Left ventricle myocardium inferior (tissue), 1 donor: Measurements from ENCODE around the gene DNASE1L3. TPM values are rescaled to one million over a fixed set of nuclear protein-coding genes. Genes with fewer than 3 reads are reported as not detected.

Source experiments
- DNase-seq: peaks from one replicate; pipeline ENCODE4 v3.0.0-alpha.2; 2020
- H3K27ac ChIP-seq: fragments of 200-600 bp; replicated peaks from 2 replicates; pipeline ENCODE4 v1.8.0; 2021
- H3K27me3 ChIP-seq: fragments of 200-600 bp; 2 replicates; pipeline ENCODE4 v1.8.0; 2021; ENCODE audit warnings: low read depth
- H3K36me3 ChIP-seq: fragments of 200-600 bp; 2 replicates; pipeline ENCODE4 v1.8.0; 2021
- H3K4me1 ChIP-seq: fragments of 200-600 bp; 2 replicates; pipeline ENCODE4 v1.8.0; 2021
- H3K4me3 ChIP-seq: fragments of 200-600 bp; 2 replicates; pipeline ENCODE4 v1.8.0; 2021; ENCODE audit warnings: mild to moderate bottlenecking, moderate library complexity
- H3K9me3 ChIP-seq: fragments of 200-600 bp; replicated peaks from 2 replicates; pipeline ENCODE4 v1.8.0; 2021
- CTCF ChIP-seq: fragments of 200-600 bp; IDR thresholded peaks from 2 replicates; pipeline ENCODE4 v1.8.0; 2021; ENCODE audit warnings: antibody characterized with exemption, mild to moderate bottlenecking, borderline replicate concordance
- intact Hi-C: fragments of 100-400 bp; cut with micrococcal nuclease; formaldehyde crosslinking; loops from one replicate; pipeline ENCODE4 v1.11.0; 2022
- total RNA-seq: library from RNA; stranded (reverse); fragmentation: NEBNext Ultra II Directional; extraction: Animal tissue kit (Norgen Biotek cat#: 25700); gene quantifications from one replicate; pipeline ENCODE4 v1.2.1, GENCODE V29; 2021
- donor health status: DM: no; HTN: yes; CAD: no; lungs with severe emphysema.

The DNASE1L3 gene
- total RNA-seq, 1 donor from 2014 or later, result 4.5 TPM

DNA sequence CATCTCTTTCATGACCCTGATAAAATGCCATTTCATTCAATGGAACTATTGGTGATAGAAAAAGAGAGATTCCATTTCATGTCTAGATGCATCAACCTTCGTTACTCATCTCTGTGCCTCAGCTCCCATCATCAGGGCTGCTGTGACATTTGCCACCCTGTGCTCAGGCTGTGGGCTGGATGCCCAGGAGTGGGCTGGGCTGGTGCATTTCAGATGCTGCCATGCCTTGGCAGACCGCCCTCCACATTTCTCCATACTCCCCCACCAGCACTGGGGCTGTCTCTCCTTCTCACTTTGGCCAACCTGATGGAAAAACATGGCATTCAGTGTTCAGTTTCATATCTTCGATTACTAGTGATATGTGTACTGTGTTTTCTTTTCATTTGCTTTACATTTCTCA is 59.1 kb downstream of the DNASE1L3 start:
- Histone ChIP-seq H3K27ac (peak overlapping the region; percentile 11), H3K4me1 (peaks cover 21% of the 10 kb centered on the region), H3K4me3 (no peak overlapping the region), H3K27me3 (no peaks in the 10 kb centered on the region), H3K9me3 (no peaks in the 10 kb centered on the region), H3K36me3 (peaks cover 86% of the 10 kb centered on the region)
- intact Hi-C loops, result loop anchor here (10.0 kb wide), 1 partner anchor 137 kb away; no protein-coding TSS in a partner anchor
- TF ChIP-seq CTCF, result no peak
- DNase-seq, result peak; percentile 80

- no peak for TF ChIP-seq CTCF
- no peak overlapping the region for H3K4me3 ChIP-seq
- no peaks in the 10 kb centered on the region for H3K27me3 ChIP-seq
- peak overlapping the region; percentile 2 for H3K27ac ChIP-seq
- no peaks in the 10 kb centered on the region for H3K9me3 ChIP-seq
- H3K4me1 ChIP-seq, result peaks cover 21% of the 10 kb centered on the region
- DNase-seq, result no peak
- peaks cover 85% of the 10 kb centered on the region for H3K36me3 ChIP-seq
- intact Hi-C loops, result loop anchor here (10.0 kb wide), 1 partner anchor 136 kb away; no protein-coding TSS in a partner anchor
Observed at GRCh38 chr3:58150810-58151199, 60.0 kb downstream of the DNASE1L3 start.

- H3K36me3 ChIP-seq, result peaks cover 86% of the 10 kb centered on the region
- DNase-seq, result no peak
- intact Hi-C loops, result loop anchor here (10.0 kb wide), 1 partner anchor 135 kb away; no protein-coding TSS in a partner anchor
- H3K9me3 ChIP-seq, result no peaks in the 10 kb centered on the region
- H3K4me1 ChIP-seq, result peaks cover 21% of the 10 kb centered on the region
- no peak overlapping the region for H3K4me3 ChIP-seq
- no peak for TF ChIP-seq CTCF
- H3K27ac ChIP-seq, result no peak overlapping the region
- H3K27me3 ChIP-seq, result no peaks in the 10 kb centered on the region
Observed at GRCh38 chr3:58150130-58150809, 60.5 kb downstream of the DNASE1L3 start.

DNA sequence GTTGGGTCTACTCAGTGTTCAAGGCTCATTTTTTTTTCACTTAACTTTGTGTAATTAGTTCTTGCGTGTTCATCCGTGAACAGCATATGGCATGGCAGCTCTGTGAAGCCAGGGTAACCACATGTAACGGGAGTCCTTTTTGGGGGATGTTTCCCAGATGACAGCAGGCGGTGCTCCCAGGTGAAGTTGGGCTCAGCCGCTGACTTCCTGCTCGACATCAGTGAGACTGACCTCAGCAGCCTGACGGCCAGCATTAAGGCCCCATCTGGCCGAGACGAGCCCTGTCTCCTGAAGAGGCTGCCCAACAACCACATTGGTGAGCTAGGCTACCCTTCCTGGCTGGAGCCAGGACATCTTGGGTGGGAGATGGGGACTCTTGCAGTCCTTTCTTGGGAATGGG is 62.7 kb downstream of the DNASE1L3 start:
- no peak for DNase-seq
- Histone ChIP-seq H3K4me1 (peaks cover 16% of the 10 kb centered on the region), H3K27ac (no peak overlapping the region), H3K27me3 (no peaks in the 10 kb centered on the region), H3K4me3 (no peak overlapping the region), H3K9me3 (no peaks in the 10 kb centered on the region), H3K36me3 (peaks cover 86% of the 10 kb centered on the region)
- TF ChIP-seq CTCF, result no peak
- intact Hi-C loops, result no loop called here

DNA sequence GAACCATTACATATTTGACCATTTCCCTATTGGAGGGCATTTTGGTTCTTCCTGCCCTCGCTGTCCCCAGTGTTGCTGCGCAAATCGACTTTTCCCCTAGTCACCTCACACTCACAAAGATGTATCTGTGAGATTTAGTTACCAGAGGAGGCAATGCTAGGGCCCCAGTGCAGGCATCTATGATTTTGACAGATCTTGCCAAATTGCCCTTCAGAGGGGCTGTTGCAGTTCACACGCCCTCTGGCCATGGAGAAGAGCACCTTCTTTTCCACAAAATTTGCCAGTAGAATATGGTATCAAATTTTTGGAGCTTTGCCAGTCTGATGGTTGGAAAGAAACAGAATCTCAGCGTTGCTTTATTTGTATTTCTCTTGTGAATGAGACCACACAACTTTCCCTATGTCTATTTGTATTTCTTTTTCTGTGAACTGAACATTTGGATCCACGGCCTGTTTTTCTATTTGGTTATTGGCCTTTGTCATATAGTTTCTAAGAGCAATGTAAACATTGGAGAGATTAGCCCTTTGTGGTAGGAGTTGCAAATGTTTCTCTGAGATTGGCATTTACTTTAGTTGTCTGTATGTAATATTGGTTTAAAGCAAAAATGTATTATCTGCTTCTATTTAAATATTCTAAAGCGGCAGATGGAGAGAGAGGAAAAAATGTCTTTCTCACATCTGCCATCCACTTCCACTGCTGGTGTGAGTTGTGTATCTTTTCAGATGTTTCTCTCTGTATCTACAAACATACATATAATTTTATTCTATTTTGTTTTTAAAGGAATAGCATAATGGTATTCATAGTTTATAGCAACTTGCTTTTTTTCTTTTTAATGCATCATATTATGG is 66.1 kb downstream of the DNASE1L3 start:
- Histone ChIP-seq H3K4me3 (no peak overlapping the region), H3K4me1 (no peaks in the 10 kb centered on the region), H3K27me3 (no peaks in the 10 kb centered on the region), H3K9me3 (no peaks in the 10 kb centered on the region), H3K27ac (no peak overlapping the region), H3K36me3 (peaks cover 97% of the 10 kb centered on the region)
- intact Hi-C loops, result no loop called here
- DNase-seq, result no peak
- TF ChIP-seq CTCF, result no peak
